NOMO-1 (cell line): ENCODE results near the gene RPL9.
"Not testable (repeated sequence)": the region's sequence is repeated elsewhere in the genome, so short reads cannot be mapped to it uniquely, and the experiment has no call there.

Source experiments
- DNase-seq, 2 experiments: peaks; one replicate each; lab custom pipeline; 2025; ENCODE audit not compliant: unreplicated experiment in 2 of 2; lab: John Stamatoyannopoulos, UW

Gene RPL9

DNA sequence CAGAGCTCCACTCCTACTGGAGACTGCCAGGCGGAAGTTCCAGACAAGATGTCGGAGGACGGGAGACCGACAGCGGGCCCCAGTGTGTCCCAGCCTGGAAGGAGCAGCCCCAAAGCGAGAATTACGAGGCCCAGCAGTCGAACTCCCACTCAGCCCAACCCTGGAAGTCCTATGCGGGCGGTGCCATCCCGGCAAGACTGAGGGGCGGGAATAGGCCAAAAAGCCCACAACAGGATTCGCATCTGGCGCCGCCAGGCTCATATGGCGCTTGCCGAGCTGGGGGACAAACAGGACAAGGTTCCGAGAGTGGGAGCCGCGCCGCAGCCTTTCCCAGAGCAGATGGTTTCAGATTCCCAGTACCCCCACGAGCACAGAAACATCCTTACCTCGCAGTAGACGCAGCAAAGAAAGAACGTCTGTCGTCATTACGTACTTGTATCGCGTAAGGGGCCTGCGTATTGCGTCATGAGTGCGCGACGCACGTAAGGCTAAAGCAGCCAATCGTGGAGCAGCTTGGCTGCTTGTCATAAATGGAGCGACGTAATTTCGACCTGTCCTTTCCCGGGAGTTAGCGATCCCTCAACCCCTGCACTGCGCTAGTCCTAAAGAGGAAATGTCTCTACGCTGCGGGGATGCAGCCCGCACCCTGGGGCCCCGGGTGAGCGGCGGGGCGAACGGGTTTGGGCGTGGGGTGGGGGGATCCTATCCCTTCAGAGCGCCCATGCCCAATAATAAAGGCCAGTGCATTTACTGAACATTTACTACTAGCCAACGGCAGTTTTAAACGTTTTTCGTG, at the start of gene RPL9, which contains the start of gene LIAS:
TSS of gene RPL9 (minus strand) at position 418 of the 796 bp plus-strand sequence. CDS start 483 bp downstream, outside the sequence.
TSS of gene LIAS (plus strand) at position 552 of the 796 bp plus-strand sequence. CDS start at position 614, 62 bp downstream.
- DNase-seq, result peak; percentile 86 to 93

DNA sequence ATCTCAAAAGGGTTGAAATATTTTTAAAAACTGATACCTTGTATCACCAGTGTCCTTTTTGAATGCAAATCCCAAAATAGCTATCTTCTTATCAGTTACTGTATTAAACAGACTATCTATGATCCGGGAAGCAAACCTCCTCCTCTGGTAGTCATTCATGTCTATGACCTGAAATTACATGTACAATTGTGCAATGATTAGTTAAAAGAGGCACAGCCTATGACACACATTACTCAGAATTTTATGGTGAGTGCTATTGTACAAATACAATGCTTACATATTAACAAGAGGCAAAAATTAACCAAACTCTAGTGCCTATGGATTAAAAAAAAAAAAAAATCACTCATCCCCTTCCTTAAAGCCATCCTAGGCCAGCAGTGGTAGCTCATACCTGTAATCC, 46.9 kb upstream of the RPL9 start:
- no peak for DNase-seq

DNA sequence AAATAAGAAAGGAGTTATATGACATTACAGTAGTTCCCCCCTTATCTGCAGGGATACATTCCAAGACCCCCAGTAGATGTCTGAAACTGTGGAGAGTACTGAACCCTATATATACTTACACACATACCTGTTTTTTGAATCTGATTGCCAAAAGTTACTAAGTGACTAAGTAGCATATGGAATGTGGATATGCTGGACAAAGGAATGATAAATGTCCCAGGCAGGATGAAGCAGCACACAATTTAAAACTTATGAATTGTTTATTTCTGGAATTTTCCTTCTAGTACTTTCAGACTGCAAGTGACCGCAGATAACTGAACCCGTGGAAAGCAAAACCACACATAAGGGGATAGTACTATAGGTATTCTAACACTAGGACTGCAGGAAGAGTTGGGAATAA, 45.8 kb upstream of the RPL9 start:
- no peak for DNase-seq

DNA sequence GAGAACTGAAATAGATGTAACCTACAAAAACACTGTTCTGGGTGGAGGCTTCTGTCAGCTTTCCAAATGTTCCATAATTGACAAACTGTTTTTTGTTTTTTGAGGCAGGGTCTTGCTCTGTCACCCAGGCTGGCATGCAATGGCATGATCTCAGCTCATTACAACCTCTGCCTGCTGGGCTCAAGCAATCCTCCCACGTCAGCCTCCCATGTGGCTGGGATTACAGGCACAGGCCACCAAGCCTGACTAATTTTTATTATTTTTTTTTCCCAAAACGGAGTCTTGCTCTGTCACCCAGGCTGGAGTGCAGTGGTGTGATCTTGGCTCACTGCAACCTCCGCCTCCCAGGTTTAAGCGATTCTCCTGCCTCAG, 43.9 kb upstream of the RPL9 start:
- DNase-seq, result not testable (repeated sequence)

DNA sequence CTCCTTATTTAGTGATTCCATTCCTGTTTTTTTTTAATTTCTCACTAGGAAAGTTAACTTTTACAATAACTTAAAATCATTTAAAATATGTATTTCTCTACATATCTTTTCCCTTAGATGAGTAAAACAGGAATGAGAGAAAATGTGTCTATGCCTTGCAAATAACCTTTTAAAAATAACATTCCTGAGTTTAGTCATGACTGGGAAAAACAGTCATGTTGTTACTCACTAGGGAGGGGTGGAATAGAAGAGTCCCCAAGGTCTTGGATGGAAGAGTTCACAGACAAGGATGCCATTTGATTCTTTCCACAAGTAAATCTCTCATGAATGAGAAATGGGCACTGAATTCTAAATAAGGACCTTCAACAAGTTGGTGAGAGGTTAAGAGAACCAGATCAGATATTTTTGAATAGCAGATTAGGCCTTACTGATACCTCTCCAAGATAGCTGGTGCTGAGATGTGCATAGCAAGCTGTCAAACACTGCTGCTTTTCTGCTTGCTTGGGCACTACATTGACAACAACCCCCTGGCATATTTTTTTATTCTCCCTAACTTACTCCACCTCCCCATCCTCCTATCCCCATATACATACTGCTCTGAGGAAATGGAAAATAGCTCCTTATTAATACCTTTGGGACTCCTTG, 43.4 kb upstream of the RPL9 start:
- DNase-seq, result no peak

DNA sequence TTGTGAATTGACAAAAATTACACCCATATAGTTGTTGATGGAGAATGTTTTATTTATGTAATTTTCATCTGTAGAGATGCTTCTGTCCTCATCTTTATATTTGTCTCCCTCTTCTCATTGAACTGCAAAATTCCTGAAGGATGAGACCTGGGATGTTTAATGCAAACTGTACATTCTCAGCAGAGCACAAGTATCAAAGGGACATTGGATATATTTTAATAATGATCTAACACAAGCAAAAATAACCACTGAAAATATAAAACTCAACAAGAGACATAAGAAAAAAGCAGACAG, 40.0 kb upstream of the RPL9 start:
- DNase-seq, result no peak

DNA sequence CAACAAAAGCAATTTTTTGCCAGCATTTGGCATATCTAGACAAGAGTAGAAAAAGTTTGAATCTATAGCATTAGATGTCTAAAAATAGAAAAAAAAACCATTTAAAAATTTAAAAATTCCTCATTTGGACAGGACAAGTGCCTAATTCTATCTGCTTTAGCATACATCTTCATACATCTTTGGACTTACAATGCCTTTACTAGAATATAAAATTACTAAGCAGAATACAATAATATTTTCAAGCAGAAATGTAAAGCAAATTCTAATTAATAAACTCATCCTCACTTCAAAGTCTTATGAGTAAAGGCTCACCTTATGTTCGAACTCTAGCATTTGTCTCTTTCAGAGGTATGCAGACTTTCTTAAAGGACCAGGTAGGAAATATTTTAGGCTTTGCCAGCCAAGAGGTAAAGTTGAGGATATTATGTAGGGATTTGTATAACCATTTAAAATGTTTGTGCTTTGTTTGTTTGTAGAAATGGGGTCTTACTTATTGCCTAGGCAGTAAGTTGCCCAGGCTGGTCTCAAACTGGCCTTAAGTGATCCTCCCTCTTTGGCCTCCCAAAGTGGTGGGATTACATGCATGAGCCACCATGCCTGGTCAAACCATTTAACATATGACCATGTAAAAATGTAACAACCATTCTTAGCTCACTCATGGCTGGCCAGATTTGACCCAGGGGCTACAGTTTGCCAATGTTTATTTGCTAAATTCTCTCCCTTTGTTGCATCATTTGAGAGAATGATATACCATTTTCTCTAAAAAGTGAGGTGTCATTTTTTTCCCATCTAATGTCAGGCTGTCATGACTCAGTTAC, 39.4 kb upstream of the RPL9 start:
- DNase-seq, result no peak

DNA sequence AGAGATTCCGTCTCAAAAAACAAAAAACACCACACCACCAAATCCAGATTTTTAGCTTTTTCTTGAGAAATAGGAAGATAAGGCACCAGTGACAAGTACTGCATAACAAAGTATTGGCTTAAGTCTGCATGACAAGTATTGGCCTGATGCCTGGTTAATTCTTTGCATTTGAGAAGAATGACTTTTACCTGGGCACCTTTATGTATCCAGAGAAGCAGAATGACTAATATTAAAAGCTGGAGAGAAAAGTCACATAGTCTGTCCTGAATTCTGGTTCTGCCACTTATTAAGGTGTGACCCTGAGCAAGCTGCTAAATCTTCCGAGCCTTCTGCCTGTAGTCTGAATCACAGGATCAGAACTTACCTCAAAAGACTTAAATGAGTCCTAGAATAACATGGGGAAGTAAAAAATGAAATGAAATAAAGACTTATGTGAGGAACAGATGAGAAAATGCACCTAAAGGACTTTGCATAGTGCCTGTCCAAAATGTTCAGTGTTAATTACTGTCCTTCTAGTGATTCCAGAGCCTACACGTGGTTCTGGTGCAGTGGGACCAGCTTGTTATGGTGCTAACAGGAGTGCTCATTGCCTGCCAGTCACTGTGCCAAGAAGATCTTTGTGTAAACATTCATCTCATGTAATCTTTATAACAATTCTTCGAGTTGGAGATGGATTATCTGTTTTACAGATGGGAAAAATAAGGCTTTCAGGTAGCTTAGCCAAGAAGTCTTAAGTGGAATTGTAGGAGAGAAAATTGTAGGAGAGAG, 36.9 kb upstream of the RPL9 start:
- no peak for DNase-seq

DNA sequence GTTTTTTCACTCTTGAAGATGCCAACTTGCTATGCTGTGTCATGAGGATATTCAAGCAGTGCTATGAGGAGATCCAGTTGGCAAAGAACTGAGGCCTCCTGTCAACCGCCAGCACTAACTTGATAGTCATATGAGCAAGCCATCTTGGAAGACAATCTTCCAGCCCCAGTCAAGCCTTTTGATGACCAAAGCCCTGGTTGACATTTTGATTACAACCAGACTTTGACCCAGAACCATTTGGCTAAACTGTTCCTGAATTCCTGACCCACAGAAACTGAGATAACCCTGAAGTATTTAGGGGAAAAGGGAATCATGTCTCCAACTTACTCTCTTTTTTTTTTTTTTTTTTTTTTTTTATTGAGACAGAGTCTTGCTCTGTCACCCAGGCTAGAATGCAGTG, 35.6 kb upstream of the RPL9 start:
- DNase-seq, result no peak

DNA sequence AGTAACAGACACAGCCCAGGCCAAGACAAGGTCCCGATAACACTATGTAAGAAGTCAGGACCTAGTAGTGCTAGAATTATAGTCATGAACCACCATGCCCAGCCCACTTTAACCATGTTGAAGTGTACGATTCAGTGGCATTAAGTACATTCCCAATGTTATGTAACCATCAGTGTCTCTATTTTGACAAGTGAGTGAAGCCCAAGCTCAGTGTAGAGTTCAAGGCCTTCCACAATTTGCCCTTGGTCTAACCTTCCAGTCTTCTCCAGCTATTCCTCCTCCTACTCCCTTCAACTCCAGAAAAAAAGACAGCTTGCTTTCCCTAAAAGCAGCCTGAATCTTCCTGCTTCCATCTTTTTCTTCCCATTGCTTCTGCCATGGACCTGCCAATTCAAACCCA, 31.6 kb upstream of the RPL9 start:
- no peak for DNase-seq

DNA sequence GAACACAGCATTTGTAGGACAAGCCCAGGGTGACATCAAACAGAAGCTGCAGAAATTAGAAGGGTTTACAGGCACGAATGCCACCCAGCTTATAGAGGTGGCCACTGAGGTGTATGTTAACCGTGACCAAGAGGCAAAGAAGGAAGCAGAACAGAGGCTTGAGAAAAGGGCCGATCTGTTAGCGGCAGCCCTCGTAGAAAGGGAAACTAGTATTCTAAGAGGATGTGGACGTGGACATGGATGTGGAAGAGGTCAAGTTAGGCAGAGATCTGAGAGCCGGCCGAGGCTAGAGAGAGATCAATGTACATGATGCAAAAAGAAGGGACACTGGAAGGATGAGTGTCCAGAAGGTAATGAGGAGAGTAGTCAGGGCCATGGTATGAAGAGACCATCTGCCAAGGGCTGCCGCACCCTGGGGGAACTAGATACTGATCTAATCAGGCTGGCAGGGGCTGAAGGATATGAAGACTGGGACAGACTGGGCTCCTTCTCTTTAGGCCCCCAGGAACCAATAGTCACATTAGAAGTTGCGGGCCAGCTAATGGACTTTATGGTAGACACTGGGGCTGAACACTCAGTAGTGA, 27.6 kb upstream of the RPL9 start:
- peak; percentile 6 to 9 for DNase-seq

DNA sequence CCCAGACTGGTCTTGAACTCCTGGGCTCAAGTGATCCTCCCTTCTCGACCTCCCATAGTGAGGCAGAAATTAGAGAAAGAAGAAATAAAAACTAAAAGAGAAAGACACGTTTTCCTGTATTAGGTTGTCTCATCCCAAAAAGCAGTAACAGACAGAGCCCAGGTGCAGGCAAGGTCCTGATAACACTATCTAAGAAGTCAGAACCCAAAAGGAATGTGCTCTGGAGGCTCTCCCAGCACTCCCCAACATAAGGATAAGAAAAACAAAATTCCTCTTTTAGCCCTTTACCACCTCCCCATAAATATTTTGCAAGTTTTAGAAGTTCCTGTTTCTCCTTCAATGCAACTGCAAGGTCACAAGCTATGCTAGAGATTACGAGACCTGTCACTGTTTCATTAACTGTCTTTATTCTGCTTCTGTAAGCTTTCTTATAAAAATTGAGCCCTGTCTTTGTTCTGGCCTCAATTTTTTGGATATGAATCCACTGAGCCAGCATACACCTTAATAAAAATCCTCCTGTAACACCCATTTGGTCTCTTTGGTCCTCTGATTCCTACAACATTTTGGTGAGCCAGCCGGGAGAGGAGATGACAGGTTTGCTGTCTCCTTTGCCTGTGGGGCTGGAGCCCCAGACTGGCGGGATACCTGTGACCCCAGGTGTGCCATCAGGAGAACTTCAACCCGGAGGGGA, 26.0 kb upstream of the RPL9 start:
- peak; percentile 65 to 86 for DNase-seq

DNA sequence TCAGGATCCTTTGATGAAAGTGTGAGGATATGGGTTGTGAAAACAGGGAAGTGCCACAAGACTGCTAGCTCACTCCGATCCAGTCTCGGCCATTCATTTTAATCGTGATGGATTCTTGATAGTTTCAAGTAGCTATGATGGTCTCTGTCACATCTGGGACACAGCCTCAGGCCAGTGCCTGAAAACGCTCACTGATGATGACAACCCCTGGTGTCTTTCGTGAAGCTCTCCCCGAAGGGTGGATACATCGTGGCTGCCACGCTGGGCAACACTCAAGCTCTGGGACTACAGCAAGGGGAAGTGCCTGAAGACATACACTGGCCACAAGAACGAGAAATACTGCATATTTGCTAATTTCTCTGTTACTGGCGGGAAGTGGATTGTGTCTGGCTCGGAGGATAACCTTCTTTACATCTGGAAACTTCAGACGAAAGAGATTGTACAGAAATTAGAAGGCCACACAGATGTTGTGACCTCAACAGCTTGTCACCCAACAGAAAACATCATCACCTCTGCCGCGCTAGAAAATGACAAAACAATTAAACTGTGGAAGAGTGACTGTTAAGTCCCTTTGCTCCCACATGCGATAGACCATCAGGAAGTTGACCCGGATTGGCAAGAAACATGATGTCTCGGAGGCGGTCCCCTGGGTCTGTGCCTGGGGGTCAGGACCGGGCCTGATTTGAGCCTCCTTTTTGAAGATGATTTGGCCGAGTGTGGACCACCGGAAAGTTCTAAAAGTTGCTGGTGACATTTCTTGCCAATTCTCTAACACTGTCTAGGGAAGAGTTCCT, 22.4 kb upstream of the RPL9 start:
- peak; percentile 68 to 78 for DNase-seq

DNA sequence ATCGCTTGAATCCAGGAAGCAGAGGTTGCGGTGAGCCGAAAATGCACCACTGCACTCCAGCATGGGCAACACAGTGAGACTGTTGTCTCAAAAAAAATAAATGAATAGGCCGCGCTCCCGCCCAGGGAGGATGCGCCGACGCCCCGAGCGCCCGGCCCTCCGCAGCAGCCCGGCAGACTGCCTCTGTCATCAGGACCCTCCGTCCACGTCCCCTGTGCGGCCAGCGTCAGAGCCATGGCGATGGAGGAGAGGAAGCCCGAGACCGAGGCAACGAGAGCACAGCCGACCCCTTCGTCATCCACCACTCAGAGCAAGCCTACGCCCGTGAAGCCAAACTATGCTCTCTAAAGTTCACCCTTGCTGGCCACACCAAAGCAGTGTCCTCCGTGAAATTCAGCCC, 21.5 kb upstream of the RPL9 start:
- no peak for DNase-seq

DNA sequence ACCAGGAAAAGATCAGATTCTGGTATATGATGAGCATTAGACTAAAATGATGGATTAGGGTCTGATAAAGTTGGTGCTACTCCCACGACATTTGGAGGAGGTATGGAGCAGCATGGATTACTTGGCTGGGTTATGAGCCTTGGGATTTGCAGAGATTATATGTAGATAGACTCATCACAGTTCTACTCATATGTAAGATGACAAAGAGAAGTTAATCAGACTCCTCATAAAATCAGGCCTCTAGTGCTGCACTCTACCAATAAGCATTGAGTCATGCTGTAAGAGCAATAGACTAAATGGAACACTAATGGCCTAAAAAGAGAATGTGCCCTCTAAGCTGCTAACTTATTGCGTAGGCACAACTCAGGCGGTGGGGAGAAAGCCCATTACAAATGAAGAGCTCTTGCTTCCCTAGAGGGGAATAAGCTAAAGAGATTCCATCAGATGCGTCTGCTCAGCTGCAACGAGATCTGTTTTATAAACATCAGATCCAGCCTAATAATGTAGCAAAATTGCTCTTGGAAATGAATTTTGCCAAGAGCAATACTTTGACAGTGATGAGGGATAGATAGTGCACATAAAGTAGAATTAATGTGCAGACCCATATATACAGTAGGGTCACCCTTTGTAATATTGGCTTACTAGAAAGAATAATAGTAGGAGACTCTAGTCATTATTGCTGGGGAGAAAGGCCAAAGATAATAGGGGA, 17.6 kb upstream of the RPL9 start:
- DNase-seq, result no peak

DNA sequence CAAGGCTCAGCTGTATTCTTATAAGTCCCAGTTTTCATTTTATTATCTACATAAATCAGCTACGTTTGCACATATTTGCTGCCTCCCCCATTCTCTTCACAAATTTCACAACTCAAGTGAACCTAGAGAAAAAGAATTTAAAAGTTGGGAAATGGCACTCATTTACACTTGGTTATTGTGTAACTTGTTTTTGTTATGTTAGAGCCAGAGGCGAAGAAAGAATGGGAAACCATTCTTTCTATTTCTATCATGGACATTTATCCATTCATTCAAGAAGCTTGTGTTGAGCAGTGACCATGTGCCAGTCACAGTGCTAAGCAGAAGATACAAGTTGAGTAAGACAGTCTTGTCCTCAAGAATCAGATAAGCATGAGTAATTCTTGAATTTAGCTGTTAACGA, 13.7 kb upstream of the RPL9 start:
- no peak for DNase-seq

DNA sequence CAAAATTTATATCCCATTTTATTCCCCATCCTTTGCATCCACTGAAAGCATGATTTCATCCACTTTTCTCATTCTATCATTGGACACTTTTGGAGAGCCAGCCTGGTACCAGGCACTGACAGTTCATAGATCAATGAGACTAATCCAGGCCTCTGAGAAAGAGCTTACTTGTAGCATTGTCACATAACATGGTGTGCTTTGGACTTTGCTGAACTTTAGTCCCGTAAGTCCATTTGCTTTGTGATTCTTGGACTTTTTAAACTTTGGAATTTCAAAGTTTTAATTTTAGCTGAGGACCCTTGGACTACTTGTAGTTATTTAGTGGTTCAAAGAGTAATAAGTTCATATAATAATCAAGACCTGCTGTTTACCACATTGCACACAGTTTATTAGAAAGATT, 11.7 kb upstream of the RPL9 start:
- no peak for DNase-seq

DNA sequence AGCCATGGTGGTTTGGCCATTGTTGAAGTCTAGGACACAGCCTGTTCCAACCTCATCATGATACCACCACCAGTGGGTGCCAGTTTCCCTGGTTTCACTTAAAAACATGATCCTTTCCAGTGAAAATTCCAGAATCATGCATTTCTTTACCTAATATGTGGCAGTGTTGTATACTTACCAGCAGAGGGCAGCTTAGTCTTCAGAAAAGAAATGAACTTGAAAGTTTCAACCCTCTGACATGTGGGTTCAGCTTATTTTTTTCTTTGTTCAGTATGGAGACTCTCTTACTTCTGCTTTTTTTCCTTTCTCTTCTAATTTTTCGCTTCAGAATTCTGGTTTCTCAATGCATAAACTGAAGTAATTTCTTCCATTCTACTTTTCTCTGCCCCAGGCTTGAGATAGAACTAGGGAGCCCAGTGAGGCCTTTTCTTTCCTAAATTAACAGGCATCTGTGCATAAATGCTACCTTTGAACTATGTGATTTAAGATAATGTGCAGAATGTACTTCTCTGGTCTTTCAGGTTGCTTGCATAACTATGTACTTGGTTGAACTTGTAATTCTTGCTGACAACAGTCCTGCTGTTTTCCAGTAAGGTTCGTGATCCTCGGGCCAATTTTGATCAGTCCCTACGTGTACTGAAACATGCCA, 10.8 kb upstream of the RPL9 start:
- DNase-seq, result peak; percentile 68 to 95
